ENCODE data around the gene NCAPG2.

NCAPG2 gene

DNA sequence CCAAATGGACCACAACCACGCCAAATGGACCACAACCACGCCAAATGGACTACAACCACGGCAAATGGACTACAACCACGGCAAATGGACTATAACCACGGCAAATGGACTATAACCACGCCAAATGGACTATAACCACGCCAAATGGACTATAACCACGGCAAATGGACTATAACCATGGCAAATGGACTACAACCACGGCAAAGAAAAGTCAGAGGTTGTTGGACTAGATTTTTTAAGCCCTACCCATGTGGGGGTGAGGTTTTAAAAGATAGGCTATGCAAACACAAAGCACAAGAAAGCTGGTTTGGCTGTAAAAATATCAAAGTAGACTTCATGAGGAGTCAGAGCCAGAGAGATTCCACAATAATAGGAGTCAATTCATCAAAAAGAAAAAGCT lies 55.8 kb downstream of the NCAPG2 start:
- TF ChIP-seq BHLHE40 (IDR thresholded peaks at IDR 0.05; ENCODE audit: borderline replicate concordance) = no peak
- TF ChIP-seq ARNT (IDR thresholded peaks at IDR 0.05) = no peak
- TF ChIP-seq FOXM1 (IDR thresholded peaks at IDR 0.05; ENCODE audit: borderline replicate concordance) = no peak
- no peak for TF ChIP-seq SP1 (IDR thresholded peaks at IDR 0.05)
- TF ChIP-seq NFRKB (IDR thresholded peaks at IDR 0.05) = no peak
- no peak for TF ChIP-seq HDGF (IDR thresholded peaks at IDR 0.05; ENCODE audit: borderline replicate concordance)
- TF ChIP-seq FOXK2 (IDR thresholded peaks at IDR 0.05) = no peak
- no peak for TF ChIP-seq CTBP1 (IDR thresholded peaks at IDR 0.05; ENCODE audit: borderline replicate concordance)
- no peak for TF ChIP-seq L3MBTL2 (conservative IDR thresholded peaks at IDR 0.05)
- TF ChIP-seq FOXA1 (IDR thresholded peaks at IDR 0.05) = no peak
- DNase-seq (ENCODE audit: extremely low spot score) = no peak
- ChIA-PET CTCF (no interaction called here), POLR2A (no interaction called here)

- POLR2A ChIA-PET = no interaction called here
- TF ChIP-seq, protein P1, sequence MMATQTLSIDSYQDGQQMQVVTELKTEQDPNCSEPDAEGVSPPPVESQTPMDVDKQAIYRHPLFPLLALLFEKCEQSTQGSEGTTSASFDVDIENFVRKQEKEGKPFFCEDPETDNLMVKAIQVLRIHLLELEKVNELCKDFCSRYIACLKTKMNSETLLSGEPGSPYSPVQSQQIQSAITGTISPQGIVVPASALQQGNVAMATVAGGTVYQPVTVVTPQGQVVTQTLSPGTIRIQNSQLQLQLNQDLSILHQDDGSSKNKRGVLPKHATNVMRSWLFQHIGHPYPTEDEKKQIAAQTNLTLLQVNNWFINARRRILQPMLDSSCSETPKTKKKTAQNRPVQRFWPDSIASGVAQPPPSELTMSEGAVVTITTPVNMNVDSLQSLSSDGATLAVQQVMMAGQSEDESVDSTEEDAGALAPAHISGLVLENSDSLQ (IDR thresholded peaks at IDR 0.05) = peak; percentile 59
- TF ChIP-seq BHLHE40 (IDR thresholded peaks at IDR 0.05; ENCODE audit: borderline replicate concordance) = no peak
- DNase-seq (ENCODE audit: extremely low spot score) = no peak
- CTCF ChIA-PET = interaction anchor here (0.7 to 1.2 kb wide), 2 partner anchors 13 to 15 kb away, joined by 3 to 4 read pairs; no protein-coding TSS in a partner anchor
Measured at GRCh38 chr7:158648168-158648567, 56.4 kb downstream of the NCAPG2 start.

GRCh38 chr7:158647475-158647792 lies 57.2 kb downstream of the NCAPG2 start:
- CTCF ChIA-PET = interaction anchor here (0.6 to 1.8 kb wide), 7 partner anchors 8 to 153 kb away, joined by 3 to 5 read pairs (median 3); no protein-coding TSS in a partner anchor
- TF ChIP-seq HDGF (IDR thresholded peaks at IDR 0.05; ENCODE audit: borderline replicate concordance) (no peak), NFRKB (IDR thresholded peaks at IDR 0.05) (no peak), ARNT (IDR thresholded peaks at IDR 0.05) (no peak), SP1 (IDR thresholded peaks at IDR 0.05) (no peak), L3MBTL2 (conservative IDR thresholded peaks at IDR 0.05) (no peak), BHLHE40 (IDR thresholded peaks at IDR 0.05; ENCODE audit: borderline replicate concordance) (no peak), ELF4 (IDR thresholded peaks at IDR 0.05) (no peak), FOXA1 (IDR thresholded peaks at IDR 0.05) (no peak), FOXK2 (IDR thresholded peaks at IDR 0.05) (no peak), TARDBP (IDR thresholded peaks at IDR 0.05) (no peak), LEF1 (IDR thresholded peaks at IDR 0.05; ENCODE audit: borderline replicate concordance) (no peak), CTBP1 (IDR thresholded peaks at IDR 0.05; ENCODE audit: borderline replicate concordance) (no peak), FOXM1 (IDR thresholded peaks at IDR 0.05; ENCODE audit: borderline replicate concordance) (no peak), ZNF384 (IDR thresholded peaks at IDR 0.05) (no peak), SUZ12 (IDR thresholded peaks at IDR 0.05) (no peak)
- TF ChIP-seq, protein P1 (IDR thresholded peaks at IDR 0.05) = no peak
- POLR2A ChIA-PET = no interaction called here
- no peak for DNase-seq (ENCODE audit: extremely low spot score)

GRCh38 chr7:158646766-158647474 lies 57.7 kb downstream of the NCAPG2 start:
- ChIA-PET CTCF (interaction anchor here (0.7 to 1.8 kb wide), 7 partner anchors 9 to 152 kb away, joined by 3 to 5 read pairs (median 3); no protein-coding TSS in a partner anchor), POLR2A (no interaction called here)
- DNase-seq (ENCODE audit: extremely low spot score) = peak; percentile 64
- TF ChIP-seq ARNT (IDR thresholded peaks at IDR 0.05) = no peak
- TF ChIP-seq FOXK2 (IDR thresholded peaks at IDR 0.05) = no peak
- TF ChIP-seq LEF1 (IDR thresholded peaks at IDR 0.05; ENCODE audit: borderline replicate concordance) = no peak
- no peak for TF ChIP-seq BHLHE40 (IDR thresholded peaks at IDR 0.05; ENCODE audit: borderline replicate concordance)
- TF ChIP-seq ELF4 (IDR thresholded peaks at IDR 0.05) = no peak
- no peak for TF ChIP-seq CTBP1 (IDR thresholded peaks at IDR 0.05; ENCODE audit: borderline replicate concordance)
- no peak for TF ChIP-seq NFRKB (IDR thresholded peaks at IDR 0.05)
- TF ChIP-seq TARDBP (IDR thresholded peaks at IDR 0.05) = no peak

GRCh38 chr7:158645842-158646241 lies 58.8 kb downstream of the NCAPG2 start:
- ChIA-PET POLR2A (no interaction called here), CTCF (interaction anchor here (1.2 to 1.8 kb wide), 3 partner anchors 11 to 25 kb away, joined by 3 to 5 read pairs (median 4); no protein-coding TSS in a partner anchor)
- DNase-seq (ENCODE audit: extremely low spot score) = no peak
- no peak for TF ChIP-seq BHLHE40 (IDR thresholded peaks at IDR 0.05; ENCODE audit: borderline replicate concordance)
- no peak for TF ChIP-seq L3MBTL2 (conservative IDR thresholded peaks at IDR 0.05)

GRCh38 chr7:158642149-158642548 lies 62.5 kb downstream of the NCAPG2 start:
- DNase-seq (ENCODE audit: extremely low spot score) = no peak
- ChIA-PET POLR2A (no interaction called here), CTCF (no interaction called here)
- TF ChIP-seq FOXA1 (IDR thresholded peaks at IDR 0.05) (no peak), FOXK2 (IDR thresholded peaks at IDR 0.05) (no peak), SUZ12 (IDR thresholded peaks at IDR 0.05) (no peak), TARDBP (IDR thresholded peaks at IDR 0.05) (no peak), ELF4 (IDR thresholded peaks at IDR 0.05) (no peak), LEF1 (IDR thresholded peaks at IDR 0.05; ENCODE audit: borderline replicate concordance) (no peak), SP1 (IDR thresholded peaks at IDR 0.05) (no peak), ARNT (IDR thresholded peaks at IDR 0.05) (no peak), ZNF384 (IDR thresholded peaks at IDR 0.05) (no peak), BHLHE40 (IDR thresholded peaks at IDR 0.05; ENCODE audit: borderline replicate concordance) (no peak), NFRKB (IDR thresholded peaks at IDR 0.05) (no peak), L3MBTL2 (conservative IDR thresholded peaks at IDR 0.05) (no peak), HDGF (IDR thresholded peaks at IDR 0.05; ENCODE audit: borderline replicate concordance) (no peak), FOXM1 (IDR thresholded peaks at IDR 0.05; ENCODE audit: borderline replicate concordance) (no peak), CTBP1 (IDR thresholded peaks at IDR 0.05; ENCODE audit: borderline replicate concordance) (no peak)
- TF ChIP-seq, protein P1 (IDR thresholded peaks at IDR 0.05) = no peak

Measured in HEK293T (cell line).